BE2C (cell line): ENCODE measurements around the gene C14orf132.
A peak's percentile ranks its signal among the peaks of the same experiment; 100 is the strongest.

Experiments
- DNase-seq: peaks from one replicate; pipeline ENCODE4 v3.0.0-alpha.2; 2020
- H3K27me3 ChIP-seq: fragments of 250-450 bp; sonication (Bioruptor Pico); 2 replicates; pipeline ENCODE4 v1.5.1; 2020; ENCODE audit warnings: mild to moderate bottlenecking
- H3K36me3 ChIP-seq: fragments of 250-450 bp; sonication (Bioruptor Pico); 2 replicates; pipeline ENCODE4 v1.5.1; 2020; ENCODE audit warnings: mild to moderate bottlenecking
- H3K4me1 ChIP-seq: fragments of 250-450 bp; sonication (Bioruptor Pico); 2 replicates; pipeline ENCODE4 v1.5.1; 2020
- H3K4me3 ChIP-seq: 2 replicates; pipeline ENCODE4 v1.5.1; 2011; ENCODE audit warnings: low read depth, low read length
- H3K9me3 ChIP-seq: fragments of 250-450 bp; sonication (Bioruptor Pico); 2 replicates; pipeline ENCODE4 v1.5.1; 2020
- TF ChIP-seq, protein P1 (sequence below): IDR thresholded peaks from 2 replicates; pipeline ENCODE4 v1.5.1; 2012; ENCODE audit warnings: mild to moderate bottlenecking, low read depth, low read length

The C14orf132 gene

DNA sequence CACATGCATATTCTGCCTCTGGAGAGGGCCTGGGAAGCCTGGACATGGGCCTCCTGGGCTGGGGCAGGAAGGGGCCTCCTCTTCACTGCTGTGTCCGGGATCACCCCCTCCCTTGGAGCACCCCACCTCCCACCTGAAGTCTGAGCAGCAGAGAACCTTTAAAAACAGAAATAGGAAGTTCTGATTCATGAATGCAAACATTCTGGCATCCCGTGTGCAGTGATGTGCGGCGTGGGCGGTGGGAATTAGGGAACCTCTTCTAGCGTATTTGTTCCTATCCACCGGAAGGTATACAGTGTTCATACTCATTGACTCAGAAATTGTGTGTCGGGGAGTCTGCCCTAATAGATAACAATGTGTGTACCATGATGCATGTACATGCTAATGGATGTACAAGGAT is 46.2 kb downstream of the C14orf132 start:
- Histone ChIP-seq H3K36me3 (peaks cover 43% of the 10 kb centered on the region), H3K9me3 (no peaks in the 10 kb centered on the region), H3K27me3 (no peaks in the 10 kb centered on the region), H3K4me3 (no peak overlapping the region), H3K4me1 (peaks cover 50% of the 10 kb centered on the region)
- TF ChIP-seq, protein P1, sequence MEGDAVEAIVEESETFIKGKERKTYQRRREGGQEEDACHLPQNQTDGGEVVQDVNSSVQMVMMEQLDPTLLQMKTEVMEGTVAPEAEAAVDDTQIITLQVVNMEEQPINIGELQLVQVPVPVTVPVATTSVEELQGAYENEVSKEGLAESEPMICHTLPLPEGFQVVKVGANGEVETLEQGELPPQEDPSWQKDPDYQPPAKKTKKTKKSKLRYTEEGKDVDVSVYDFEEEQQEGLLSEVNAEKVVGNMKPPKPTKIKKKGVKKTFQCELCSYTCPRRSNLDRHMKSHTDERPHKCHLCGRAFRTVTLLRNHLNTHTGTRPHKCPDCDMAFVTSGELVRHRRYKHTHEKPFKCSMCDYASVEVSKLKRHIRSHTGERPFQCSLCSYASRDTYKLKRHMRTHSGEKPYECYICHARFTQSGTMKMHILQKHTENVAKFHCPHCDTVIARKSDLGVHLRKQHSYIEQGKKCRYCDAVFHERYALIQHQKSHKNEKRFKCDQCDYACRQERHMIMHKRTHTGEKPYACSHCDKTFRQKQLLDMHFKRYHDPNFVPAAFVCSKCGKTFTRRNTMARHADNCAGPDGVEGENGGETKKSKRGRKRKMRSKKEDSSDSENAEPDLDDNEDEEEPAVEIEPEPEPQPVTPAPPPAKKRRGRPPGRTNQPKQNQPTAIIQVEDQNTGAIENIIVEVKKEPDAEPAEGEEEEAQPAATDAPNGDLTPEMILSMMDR, result no peak
- DNase-seq, result no peak

DNA sequence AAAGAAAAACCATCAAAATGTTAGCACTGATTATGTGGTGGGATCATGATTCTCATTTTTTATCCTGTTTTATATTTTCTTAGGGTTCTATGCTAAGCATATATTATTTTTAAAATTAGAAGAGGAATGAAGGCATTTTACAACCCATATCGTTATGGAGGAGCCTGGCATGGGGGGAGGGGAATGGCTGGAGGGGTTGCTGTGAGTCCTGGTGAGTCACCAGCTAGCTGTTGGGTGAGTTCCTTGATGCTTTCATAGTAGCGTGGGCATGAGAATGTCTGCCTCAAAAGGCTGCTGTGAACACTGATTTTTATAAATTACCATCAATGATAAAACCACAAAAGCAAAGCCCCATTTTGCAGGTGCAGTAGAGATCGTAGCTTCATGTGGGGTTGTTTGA is 46.9 kb downstream of the C14orf132 start:
- DNase-seq, result peak; percentile 57
- H3K4me3 ChIP-seq, result no peak overlapping the region
- H3K36me3 ChIP-seq, result peaks cover 43% of the 10 kb centered on the region
- no peaks in the 10 kb centered on the region for H3K9me3 ChIP-seq
- no peaks in the 10 kb centered on the region for H3K27me3 ChIP-seq
- TF ChIP-seq, protein P1, result no peak
- peaks cover 53% of the 10 kb centered on the region for H3K4me1 ChIP-seq

- TF ChIP-seq, protein P1, result no peak
- H3K9me3 ChIP-seq, result no peaks in the 10 kb centered on the region
- peaks cover 40% of the 10 kb centered on the region for H3K36me3 ChIP-seq
- peaks cover 57% of the 10 kb centered on the region for H3K4me1 ChIP-seq
- DNase-seq, result no peak
- H3K4me3 ChIP-seq, result no peak overlapping the region
- no peaks in the 10 kb centered on the region for H3K27me3 ChIP-seq
Measured at GRCh38 chr14:96086574-96087077, 47.5 kb downstream of the C14orf132 start.

DNA sequence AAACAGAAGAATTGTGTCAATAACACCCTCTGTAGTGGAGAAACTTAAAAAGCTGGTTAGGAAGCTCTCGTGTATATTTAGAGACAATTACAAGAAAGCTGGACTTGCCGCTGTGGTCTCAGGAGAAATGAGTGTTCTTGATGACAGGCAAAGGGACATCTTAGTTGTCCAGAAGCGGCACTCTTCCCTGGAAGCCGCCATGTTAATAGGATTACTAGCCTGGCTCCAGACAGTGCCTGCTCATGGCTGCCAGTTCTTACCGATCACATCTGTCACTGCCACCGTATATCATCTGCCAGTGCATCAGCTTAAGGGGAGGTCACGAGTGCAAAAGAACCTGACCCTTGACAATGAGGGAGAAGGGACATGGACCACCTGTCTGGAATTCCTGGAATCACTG is 48.9 kb downstream of the C14orf132 start:
- H3K4me1 ChIP-seq, result peaks cover 71% of the 10 kb centered on the region
- peaks cover 35% of the 10 kb centered on the region for H3K36me3 ChIP-seq
- H3K4me3 ChIP-seq, result no peak overlapping the region; the same call in 1 of the 2 replicates
- no peaks in the 10 kb centered on the region for H3K27me3 ChIP-seq
- H3K9me3 ChIP-seq, result no peaks in the 10 kb centered on the region
- TF ChIP-seq, protein P1, result no peak
- DNase-seq, result peak; percentile 62

DNA sequence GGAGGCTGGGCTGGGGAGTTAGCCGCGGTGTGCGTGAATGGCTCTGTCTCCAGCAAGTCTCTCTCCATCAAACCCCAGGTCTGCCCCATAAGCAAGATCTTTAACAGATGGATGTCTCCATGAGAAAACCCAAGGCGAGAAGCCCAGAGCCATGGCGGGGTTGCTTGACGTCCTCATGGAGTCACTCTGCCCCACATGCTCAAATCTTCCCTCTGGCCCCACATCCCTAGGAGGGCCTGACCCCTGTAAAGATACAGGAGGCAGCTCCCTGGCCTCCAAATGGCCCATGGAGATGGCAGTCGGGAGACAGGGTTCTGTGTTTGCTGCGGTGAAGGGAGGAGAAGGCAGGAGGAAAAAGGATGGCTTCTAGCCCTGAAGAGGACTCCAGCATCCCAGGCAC is 49.3 kb downstream of the C14orf132 start:
- Histone ChIP-seq H3K9me3 (no peaks in the 10 kb centered on the region), H3K27me3 (no peaks in the 10 kb centered on the region), H3K4me1 (peaks cover 72% of the 10 kb centered on the region), H3K4me3 (no peak overlapping the region), H3K36me3 (peaks cover 34% of the 10 kb centered on the region)
- TF ChIP-seq, protein P1, result no peak
- no peak for DNase-seq

DNA sequence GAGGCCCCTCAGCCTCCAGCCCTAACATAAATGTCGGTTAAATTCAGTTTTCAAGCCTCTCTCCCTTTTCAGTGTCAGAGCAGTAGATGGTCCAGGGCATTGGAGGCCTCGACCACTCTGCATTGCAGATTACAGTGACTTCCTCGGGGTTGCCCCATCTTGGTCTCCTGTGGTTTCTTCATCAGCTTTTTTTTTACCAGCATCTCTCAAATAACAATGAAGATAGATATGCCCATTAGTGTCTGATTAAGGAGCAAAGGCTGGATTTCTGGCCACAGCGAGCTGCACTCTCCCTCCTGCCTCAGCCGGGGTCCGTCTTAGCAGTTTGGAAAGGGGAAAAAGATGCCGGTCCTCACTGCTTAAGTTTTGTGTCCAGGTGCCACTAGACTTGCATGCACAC is 49.7 kb downstream of the C14orf132 start:
- DNase-seq, result no peak
- Histone ChIP-seq H3K36me3 (peaks cover 36% of the 10 kb centered on the region), H3K27me3 (no peaks in the 10 kb centered on the region), H3K9me3 (no peaks in the 10 kb centered on the region), H3K4me1 (peaks cover 74% of the 10 kb centered on the region), H3K4me3 (no peak overlapping the region)
- TF ChIP-seq, protein P1, result no peak
